ENCODE results near the gene RAD51B.

Gene RAD51B

GRCh38 chr14:68331426-68331825 lies 511.8 kb downstream of the RAD51B start:
- POLR2A ChIA-PET = no interaction called here
- Histone ChIP-seq H3K4me3 (ENCODE audit: low read depth, low read length) (no peak overlapping the region), H3K36me3 (ENCODE audit: control insufficient read depth in 2 of 2, insufficient read depth in 1 of 2, low read length in 2 of 2) (no peaks in the 10 kb centered on the region), H3K9me3 (ENCODE audit: control insufficient read depth, insufficient read depth, low read depth, low read length) (no peaks in the 10 kb centered on the region), H3K4me1 (ENCODE audit: control insufficient read depth, insufficient read depth, low read length) (no peaks in the 10 kb centered on the region; the same call in 1 of the 2 replicates), H3K27ac (ENCODE audit: extremely low read depth, low read depth, low read length) (no peak overlapping the region)
- CTCF ChIA-PET = no interaction called here
- TF ChIP-seq ZNF600 (tag by site-specific recombination; IDR thresholded peaks at IDR 0.05) (no peak), YY2 (tag by site-specific recombination; IDR thresholded peaks at IDR 0.05) (no peak)

DNA sequence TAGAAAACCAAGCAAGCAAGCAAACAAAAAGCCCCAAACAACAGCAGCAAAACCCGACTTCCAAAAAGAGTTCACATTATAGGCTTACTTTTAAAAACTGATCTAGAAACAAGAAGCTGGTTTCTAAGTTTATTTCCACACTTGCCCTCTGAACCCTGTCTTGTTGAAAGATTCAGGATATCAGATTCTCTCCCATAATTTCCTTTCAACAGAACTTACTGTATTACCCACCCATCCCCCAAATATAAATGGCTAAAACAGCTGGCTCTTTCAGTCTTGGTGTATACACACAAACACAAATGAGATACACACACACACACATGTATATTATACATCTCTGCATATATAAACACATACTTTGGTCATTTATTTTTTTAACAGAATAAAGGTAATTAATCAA lies 512.4 kb downstream of the RAD51B start:
- TF ChIP-seq ZNF146 (tag by site-specific recombination; IDR thresholded peaks at IDR 0.05) = no peak
- no peak for TF ChIP-seq ZNF600 (tag by site-specific recombination; IDR thresholded peaks at IDR 0.05)
- TF ChIP-seq ZNF596 (tag by site-specific recombination; IDR thresholded peaks at IDR 0.05) = no peak
- no peak for TF ChIP-seq ZBTB7A (tag by site-specific recombination; IDR thresholded peaks at IDR 0.05; ENCODE audit: low read depth)
- TF ChIP-seq ZNF239 (tag by site-specific recombination; IDR thresholded peaks at IDR 0.05) = no peak
- no peak for TF ChIP-seq ZBTB8A (tag by site-specific recombination; IDR thresholded peaks at IDR 0.05)
- no peak for TF ChIP-seq ZNF266 (tag by site-specific recombination; IDR thresholded peaks at IDR 0.05; ENCODE audit: low read depth)
- no peak for TF ChIP-seq ZNF529 (tag by site-specific recombination; IDR thresholded peaks at IDR 0.05; ENCODE audit: insufficient replicate concordance)
- TF ChIP-seq, protein P1, sequence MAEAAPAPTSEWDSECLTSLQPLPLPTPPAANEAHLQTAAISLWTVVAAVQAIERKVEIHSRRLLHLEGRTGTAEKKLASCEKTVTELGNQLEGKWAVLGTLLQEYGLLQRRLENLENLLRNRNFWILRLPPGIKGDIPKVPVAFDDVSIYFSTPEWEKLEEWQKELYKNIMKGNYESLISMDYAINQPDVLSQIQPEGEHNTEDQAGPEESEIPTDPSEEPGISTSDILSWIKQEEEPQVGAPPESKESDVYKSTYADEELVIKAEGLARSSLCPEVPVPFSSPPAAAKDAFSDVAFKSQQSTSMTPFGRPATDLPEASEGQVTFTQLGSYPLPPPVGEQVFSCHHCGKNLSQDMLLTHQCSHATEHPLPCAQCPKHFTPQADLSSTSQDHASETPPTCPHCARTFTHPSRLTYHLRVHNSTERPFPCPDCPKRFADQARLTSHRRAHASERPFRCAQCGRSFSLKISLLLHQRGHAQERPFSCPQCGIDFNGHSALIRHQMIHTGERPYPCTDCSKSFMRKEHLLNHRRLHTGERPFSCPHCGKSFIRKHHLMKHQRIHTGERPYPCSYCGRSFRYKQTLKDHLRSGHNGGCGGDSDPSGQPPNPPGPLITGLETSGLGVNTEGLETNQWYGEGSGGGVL (tag by site-specific recombination; IDR thresholded peaks at IDR 0.05) = no peak
- TF ChIP-seq, protein P2, sequence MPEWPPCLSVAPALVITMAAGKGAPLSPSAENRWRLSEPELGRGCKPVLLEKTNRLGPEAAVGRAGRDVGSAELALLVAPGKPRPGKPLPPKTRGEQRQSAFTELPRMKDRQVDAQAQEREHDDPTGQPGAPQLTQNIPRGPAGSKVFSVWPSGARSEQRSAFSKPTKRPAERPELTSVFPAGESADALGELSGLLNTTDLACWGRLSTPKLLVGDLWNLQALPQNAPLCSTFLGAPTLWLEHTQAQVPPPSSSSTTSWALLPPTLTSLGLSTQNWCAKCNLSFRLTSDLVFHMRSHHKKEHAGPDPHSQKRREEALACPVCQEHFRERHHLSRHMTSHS (tag by site-specific recombination; IDR thresholded peaks at IDR 0.05) = no peak
- Histone ChIP-seq H3K9me3 (ENCODE audit: control insufficient read depth, insufficient read depth, low read depth, low read length) (no peaks in the 10 kb centered on the region), H3K4me1 (ENCODE audit: control insufficient read depth, insufficient read depth, low read length) (no peaks in the 10 kb centered on the region; the same call in 1 of the 2 replicates), H3K4me3 (ENCODE audit: low read depth, low read length) (no peak overlapping the region), H3K36me3 (ENCODE audit: control insufficient read depth in 2 of 2, insufficient read depth in 1 of 2, low read length in 2 of 2) (no peaks in the 10 kb centered on the region), H3K27ac (ENCODE audit: extremely low read depth, low read depth, low read length) (no peak overlapping the region)
- CTCF ChIA-PET = no interaction called here
- POLR2A ChIA-PET = no interaction called here

- POLR2A ChIA-PET = no interaction called here
- TF ChIP-seq, protein P3, sequence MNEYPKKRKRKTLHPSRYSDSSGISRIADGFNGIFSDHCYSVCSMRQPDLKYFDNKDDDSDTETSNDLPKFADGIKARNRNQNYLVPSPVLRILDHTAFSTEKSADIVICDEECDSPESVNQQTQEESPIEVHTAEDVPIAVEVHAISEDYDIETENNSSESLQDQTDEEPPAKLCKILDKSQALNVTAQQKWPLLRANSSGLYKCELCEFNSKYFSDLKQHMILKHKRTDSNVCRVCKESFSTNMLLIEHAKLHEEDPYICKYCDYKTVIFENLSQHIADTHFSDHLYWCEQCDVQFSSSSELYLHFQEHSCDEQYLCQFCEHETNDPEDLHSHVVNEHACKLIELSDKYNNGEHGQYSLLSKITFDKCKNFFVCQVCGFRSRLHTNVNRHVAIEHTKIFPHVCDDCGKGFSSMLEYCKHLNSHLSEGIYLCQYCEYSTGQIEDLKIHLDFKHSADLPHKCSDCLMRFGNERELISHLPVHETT (tag by site-specific recombination; IDR thresholded peaks at IDR 0.05) = no peak
- TF ChIP-seq HOXA7 (CRISPR knock-in tag; IDR thresholded peaks at IDR 0.05; ENCODE audit: borderline replicate concordance) (no peak), KLF1 (tag by site-specific recombination; IDR thresholded peaks at IDR 0.05) (no peak), ZIC2 (tag by site-specific recombination; IDR thresholded peaks at IDR 0.05) (no peak), PATZ1 (tag by site-specific recombination; IDR thresholded peaks at IDR 0.05) (no peak), ZNF514 (tag by site-specific recombination; IDR thresholded peaks at IDR 0.05) (no peak), ZBTB21 (tag by site-specific recombination; IDR thresholded peaks at IDR 0.05) (no peak), ZBTB44 (tag by site-specific recombination; IDR thresholded peaks at IDR 0.05) (no peak), ZNF561 (tag by site-specific recombination; IDR thresholded peaks at IDR 0.05; ENCODE audit: borderline replicate concordance) (no peak), ZNF654 (tag by site-specific recombination; IDR thresholded peaks at IDR 0.05; ENCODE audit: low read depth) (no peak), ZBTB8A (tag by site-specific recombination; IDR thresholded peaks at IDR 0.05) (no peak), GLIS2 (tag by site-specific recombination; IDR thresholded peaks at IDR 0.05) (no peak), ZNF26 (tag by site-specific recombination; IDR thresholded peaks at IDR 0.05) (no peak), ZNF660 (tag by site-specific recombination; IDR thresholded peaks at IDR 0.05) (no peak)
These were observed 513.7 kb downstream of the RAD51B start for GRCh38 chr14:68333262-68333661.

More at GRCh38 chr14:68333262-68333661, 513.7 kb downstream of the RAD51B start:
- Histone ChIP-seq H3K4me1 (ENCODE audit: control insufficient read depth, insufficient read depth, low read length) (no peaks in the 10 kb centered on the region; the same call in 1 of the 2 replicates), H3K36me3 (ENCODE audit: control insufficient read depth in 2 of 2, insufficient read depth in 1 of 2, low read length in 2 of 2) (no peaks in the 10 kb centered on the region), H3K27ac (ENCODE audit: extremely low read depth, low read depth, low read length) (no peak overlapping the region), H3K4me3 (ENCODE audit: low read depth, low read length) (no peak overlapping the region), H3K9me3 (ENCODE audit: control insufficient read depth, insufficient read depth, low read depth, low read length) (no peaks in the 10 kb centered on the region)
- CTCF ChIA-PET = no interaction called here

Measured in HEK293 (cell line).